Kidney epithelial cell (primary cell): Measurements from ENCODE around the gene RNF130. TPM values are rescaled to one million over a fixed set of nuclear protein-coding genes. Genes with fewer than 3 reads are reported as not detected.

Source experiments
- DNase-seq: peaks from one replicate; pipeline ENCODE4 v3.0.0-alpha.2; 2010; ENCODE audit warnings: low read depth
- H3K27me3 ChIP-seq: 2 replicates; pipeline ENCODE4 v1.6.0; 2011; ENCODE audit warnings: low read length; ENCODE audit not compliant: control insufficient read depth, insufficient read depth
- H3K36me3 ChIP-seq: 2 replicates; pipeline ENCODE4 v1.5.1; 2011; ENCODE audit warnings: low read length; ENCODE audit not compliant: control insufficient read depth, insufficient read depth
- H3K4me3 ChIP-seq: 2 replicates; pipeline ENCODE4 v1.5.1; 2011; ENCODE audit warnings: low read depth, mild to moderate bottlenecking, control low read depth, low read length
- total RNA-seq: library from RNA; depleted of rRNA; stranded (reverse); fragments of >200 nt; gene quantifications from 2 replicates; pipeline ENCODE4 v1.2.3, GENCODE V29; 2015
- TF ChIP-seq, protein P1 (sequence below): IDR thresholded peaks from 2 replicates; pipeline ENCODE4 v1.5.1; 2011; ENCODE audit warnings: mild to moderate bottlenecking, moderate library complexity, low read length, control low read depth, inconsistent platforms; ENCODE audit not compliant: insufficient read depth, poor library complexity, severe bottlenecking

Gene RNF130
- total RNA-seq, 1 donor from 2014 or later = 42.0 TPM

GRCh38 chr5:180034564-180034963, 37.0 kb downstream of the RNF130 start:
- H3K27me3 ChIP-seq = no peaks in the 10 kb centered on the region
- no peak overlapping the region for H3K4me3 ChIP-seq
- no peaks in the 10 kb centered on the region for H3K36me3 ChIP-seq
- TF ChIP-seq, protein P1, sequence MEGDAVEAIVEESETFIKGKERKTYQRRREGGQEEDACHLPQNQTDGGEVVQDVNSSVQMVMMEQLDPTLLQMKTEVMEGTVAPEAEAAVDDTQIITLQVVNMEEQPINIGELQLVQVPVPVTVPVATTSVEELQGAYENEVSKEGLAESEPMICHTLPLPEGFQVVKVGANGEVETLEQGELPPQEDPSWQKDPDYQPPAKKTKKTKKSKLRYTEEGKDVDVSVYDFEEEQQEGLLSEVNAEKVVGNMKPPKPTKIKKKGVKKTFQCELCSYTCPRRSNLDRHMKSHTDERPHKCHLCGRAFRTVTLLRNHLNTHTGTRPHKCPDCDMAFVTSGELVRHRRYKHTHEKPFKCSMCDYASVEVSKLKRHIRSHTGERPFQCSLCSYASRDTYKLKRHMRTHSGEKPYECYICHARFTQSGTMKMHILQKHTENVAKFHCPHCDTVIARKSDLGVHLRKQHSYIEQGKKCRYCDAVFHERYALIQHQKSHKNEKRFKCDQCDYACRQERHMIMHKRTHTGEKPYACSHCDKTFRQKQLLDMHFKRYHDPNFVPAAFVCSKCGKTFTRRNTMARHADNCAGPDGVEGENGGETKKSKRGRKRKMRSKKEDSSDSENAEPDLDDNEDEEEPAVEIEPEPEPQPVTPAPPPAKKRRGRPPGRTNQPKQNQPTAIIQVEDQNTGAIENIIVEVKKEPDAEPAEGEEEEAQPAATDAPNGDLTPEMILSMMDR = no peak
- peak; percentile 16 for DNase-seq

- Histone ChIP-seq H3K27me3 (no peaks in the 10 kb centered on the region), H3K4me3 (no peak overlapping the region), H3K36me3 (no peaks in the 10 kb centered on the region)
- TF ChIP-seq, protein P1 = no peak
- DNase-seq = no peak
Measured at GRCh38 chr5:180027459-180028089, 44.0 kb downstream of the RNF130 start.

GRCh38 chr5:180026734-180027458, 44.7 kb downstream of the RNF130 start:
- H3K4me3 ChIP-seq = no peak overlapping the region
- TF ChIP-seq, protein P1 = no peak
- H3K27me3 ChIP-seq = no peaks in the 10 kb centered on the region
- DNase-seq = no peak
- no peaks in the 10 kb centered on the region for H3K36me3 ChIP-seq

DNA sequence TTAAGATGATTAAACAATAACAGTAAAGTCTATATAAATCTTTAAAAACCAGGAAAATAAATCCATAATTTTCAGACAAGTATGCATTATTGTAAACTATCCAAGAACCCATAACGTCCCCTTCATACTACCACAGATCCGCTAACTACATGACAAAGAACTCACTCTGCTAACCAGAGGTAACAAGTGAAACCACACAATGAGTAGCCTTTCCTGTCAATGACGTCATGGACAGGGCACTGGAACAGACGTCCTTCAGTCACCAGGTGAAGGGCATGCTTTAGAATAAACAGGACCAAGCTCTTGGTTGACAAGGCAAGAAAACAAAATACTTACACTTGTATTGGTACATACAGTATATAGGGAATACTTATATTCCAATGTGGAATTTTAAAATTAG, 45.2 kb downstream of the RNF130 start:
- H3K27me3 ChIP-seq = no peaks in the 10 kb centered on the region
- peak; percentile 43 for DNase-seq
- TF ChIP-seq, protein P1 = no peak
- no peak overlapping the region for H3K4me3 ChIP-seq
- H3K36me3 ChIP-seq = no peaks in the 10 kb centered on the region

- no peak overlapping the region for H3K4me3 ChIP-seq
- H3K36me3 ChIP-seq = peaks cover 3% of the 10 kb centered on the region
- H3K27me3 ChIP-seq = no peaks in the 10 kb centered on the region
- DNase-seq = no peak
- TF ChIP-seq, protein P1 = no peak
Measured at GRCh38 chr5:180021900-180022299, 49.7 kb downstream of the RNF130 start.

GRCh38 chr5:180020176-180020575, 51.4 kb downstream of the RNF130 start:
- DNase-seq = no peak
- H3K27me3 ChIP-seq = no peaks in the 10 kb centered on the region
- no peak overlapping the region for H3K4me3 ChIP-seq

More at GRCh38 chr5:180020176-180020575, 51.4 kb downstream of the RNF130 start:
- TF ChIP-seq, protein P1 = no peak
- peaks cover 3% of the 10 kb centered on the region for H3K36me3 ChIP-seq
